LHCN-M2 (cell line): ENCODE measurements around the gene TRAPPC2L. TPM values are rescaled to one million over a fixed set of nuclear protein-coding genes. Genes with fewer than 3 reads are reported as not detected.

ENCODE experiments used
- DNase-seq: peaks from one replicate; pipeline ENCODE4 v3.0.0-alpha.2; 2012; ENCODE audit warnings: low read depth
- total RNA-seq: library from RNA; depleted of rRNA; stranded (reverse); fragments of >200 nt; gene quantifications from 2 replicates; pipeline ENCODE4 v1.2.3, GENCODE V29; 2014

Gene TRAPPC2L
- total RNA-seq, 1 experiment from 2014 or later: 49.6 TPM

DNA sequence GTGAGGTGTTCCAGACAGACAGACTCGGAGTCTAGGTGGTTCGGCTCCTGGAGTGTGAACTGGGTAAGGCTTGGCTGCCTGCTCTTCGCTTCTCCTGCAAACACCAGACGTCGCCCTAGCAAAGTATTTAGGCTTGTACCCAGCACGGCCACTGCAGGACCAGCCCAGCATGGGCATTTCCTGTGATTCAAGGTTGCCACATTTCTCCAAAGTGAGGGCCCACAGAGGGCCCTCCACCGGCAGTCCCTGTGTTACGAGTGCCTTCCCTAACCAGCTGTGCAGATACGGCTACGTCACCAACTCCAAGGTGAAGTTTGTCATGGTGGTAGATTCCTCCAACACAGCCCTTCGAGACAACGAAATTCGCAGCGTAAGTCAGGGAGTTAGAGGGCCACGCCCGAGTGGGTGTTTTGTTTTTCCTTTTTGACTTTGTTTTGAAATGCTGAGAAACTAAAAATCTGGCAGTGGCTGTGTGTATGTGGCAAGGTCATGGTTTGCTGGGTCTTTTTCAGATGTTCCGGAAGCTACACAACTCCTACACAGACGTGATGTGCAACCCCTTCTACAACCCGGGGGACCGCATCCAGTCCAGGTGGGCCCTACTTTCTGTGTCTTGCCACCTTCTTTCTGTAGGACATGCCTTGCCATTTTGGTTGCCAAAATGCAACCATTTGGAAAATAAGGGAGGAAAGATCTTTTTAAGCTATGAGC is 2.6 kb downstream of the TRAPPC2L start:
- no peak for DNase-seq

DNA sequence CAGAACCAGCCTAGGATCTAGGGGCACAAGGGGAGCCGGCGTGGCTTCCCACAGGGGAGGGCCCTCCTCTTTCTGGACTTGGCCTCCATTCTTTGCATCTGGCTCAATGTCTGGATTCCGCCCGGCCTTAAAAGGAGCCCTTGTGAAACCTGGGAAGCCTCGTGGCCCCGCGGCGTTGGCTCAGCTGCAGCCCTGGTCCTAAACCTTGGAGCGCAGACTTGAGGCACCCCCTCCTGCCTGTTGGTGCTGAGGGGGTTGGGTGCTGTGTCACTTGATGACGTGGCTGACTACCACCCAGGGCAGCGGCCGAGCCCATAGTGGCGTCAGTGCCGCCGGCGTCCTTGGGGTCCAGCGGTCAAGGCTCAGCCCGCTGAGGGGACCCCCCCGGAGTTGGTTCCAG is 4.4 kb downstream of the TRAPPC2L start:
- DNase-seq: no peak

DNA sequence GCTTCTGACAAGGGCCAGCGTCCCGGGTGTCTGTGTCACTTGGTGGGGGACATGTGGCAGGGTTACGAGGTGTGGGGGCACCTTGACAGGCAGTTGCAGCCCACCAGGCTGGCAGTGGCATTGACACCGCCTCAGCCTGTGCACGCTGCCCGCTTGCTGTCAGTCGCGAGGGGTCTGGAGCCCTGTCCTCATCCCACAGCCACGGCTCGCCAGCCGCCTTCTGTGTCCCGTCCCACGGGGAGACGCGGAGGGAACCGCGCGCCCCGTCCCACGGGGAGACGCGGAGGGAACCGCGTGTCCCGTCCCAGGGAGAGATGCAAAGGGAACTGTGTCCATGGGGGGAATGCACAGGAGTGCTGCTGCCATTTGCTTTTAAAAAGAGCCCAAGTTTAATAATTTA is 6.0 kb downstream of the TRAPPC2L start:
- no peak for DNase-seq

DNA sequence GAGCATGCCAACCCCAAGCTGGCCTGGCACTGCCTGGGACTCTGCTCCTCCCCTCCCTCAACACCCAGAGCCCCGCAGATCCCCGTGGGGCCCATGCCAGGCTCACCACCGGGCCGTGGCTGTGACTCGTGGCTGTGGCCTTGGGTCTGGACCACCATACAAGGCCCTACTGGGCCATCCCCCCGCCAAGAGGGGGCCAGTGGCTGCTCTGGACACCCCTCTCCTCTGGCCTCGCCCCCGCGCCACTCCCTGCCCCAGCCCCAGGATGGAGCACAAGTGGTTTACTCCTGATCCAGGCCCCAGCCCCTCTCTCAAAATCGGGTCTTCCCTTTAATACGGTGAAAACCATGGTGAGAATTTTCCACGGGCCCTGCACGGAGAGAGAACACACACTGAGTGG is 6.5 kb downstream of the TRAPPC2L start:
- no peak for DNase-seq

DNA sequence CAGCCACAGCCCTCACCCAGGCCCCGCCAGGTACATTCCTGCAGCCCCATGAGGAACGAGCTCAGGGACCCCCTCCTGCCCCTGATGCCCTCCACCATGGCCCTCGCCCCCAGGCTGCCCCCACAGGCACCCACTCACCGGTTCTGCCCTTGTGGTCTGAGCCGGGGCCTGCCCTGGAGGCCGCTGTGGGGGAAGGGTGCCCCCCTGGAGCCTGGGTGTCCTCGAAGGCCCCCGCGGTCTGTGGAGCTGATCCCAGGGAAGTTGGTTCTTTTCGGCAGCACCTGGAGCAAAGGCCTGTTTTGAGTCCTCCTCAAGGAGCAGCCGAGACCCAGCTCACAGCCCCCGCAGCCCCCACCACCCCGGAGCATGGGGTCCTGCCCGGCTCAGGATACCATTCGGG is 7.2 kb downstream of the TRAPPC2L start:
- DNase-seq: no peak

DNA sequence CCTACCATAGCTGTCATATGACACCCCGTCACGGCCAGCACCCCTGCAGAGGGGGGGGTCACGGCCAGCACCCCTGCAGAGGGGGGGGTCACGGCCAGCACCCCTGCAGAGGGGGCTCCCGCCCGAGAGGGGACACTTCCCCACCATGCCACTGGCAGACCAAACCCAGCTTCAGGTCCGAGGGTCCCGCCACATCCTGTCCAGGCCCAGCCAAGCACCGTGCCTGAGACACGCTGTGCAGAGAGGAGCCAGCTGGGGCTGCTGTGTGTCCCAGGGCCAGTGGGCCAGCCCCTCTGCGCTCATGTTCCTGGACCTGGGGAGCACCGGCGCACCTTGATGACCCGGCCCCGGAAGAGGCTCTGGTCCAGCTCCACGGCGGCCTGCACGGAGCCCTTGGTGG is 7.6 kb downstream of the TRAPPC2L start:
- DNase-seq: no peak

DNA sequence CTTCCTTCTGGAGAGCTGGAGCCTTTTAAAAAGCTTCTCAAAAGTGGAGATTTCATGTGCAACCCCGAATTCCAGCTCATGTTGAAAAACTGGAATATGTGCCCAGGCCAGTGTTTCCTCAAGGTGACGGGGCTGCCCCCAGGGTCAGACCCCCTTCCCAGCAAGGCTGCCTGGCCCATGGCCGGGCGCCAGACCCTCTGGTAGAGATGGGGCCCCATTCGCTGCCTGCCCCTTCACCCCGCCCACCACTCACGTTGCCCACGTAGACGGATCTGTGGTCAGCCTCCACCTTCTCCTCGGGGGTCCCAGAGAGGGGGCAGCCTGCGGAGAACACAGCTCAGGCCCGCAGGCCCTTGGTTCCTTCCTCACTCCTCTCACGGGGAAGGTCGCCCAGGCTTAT is 8.4 kb downstream of the TRAPPC2L start:
- no peak for DNase-seq

DNA sequence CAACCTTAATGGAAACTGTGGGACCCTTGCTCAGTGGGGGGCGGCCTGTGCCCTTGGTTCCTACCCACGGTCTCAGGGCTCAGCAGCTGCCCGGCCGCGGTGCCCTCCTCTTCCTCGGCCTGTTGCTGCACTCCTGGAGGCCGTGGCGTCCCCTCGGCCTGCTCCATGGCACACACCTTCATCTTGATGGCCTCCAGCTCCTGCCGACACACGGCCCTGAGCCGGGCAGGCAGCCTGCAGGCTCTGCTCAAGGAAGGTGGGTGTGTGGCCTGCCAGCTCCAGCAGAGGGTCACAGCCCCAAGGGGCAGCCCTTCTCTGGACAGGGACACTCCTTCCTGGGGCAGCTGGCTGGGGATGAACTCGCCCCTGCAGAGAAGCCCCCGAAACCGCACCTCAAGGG is 8.8 kb downstream of the TRAPPC2L start:
- DNase-seq: no peak

DNA sequence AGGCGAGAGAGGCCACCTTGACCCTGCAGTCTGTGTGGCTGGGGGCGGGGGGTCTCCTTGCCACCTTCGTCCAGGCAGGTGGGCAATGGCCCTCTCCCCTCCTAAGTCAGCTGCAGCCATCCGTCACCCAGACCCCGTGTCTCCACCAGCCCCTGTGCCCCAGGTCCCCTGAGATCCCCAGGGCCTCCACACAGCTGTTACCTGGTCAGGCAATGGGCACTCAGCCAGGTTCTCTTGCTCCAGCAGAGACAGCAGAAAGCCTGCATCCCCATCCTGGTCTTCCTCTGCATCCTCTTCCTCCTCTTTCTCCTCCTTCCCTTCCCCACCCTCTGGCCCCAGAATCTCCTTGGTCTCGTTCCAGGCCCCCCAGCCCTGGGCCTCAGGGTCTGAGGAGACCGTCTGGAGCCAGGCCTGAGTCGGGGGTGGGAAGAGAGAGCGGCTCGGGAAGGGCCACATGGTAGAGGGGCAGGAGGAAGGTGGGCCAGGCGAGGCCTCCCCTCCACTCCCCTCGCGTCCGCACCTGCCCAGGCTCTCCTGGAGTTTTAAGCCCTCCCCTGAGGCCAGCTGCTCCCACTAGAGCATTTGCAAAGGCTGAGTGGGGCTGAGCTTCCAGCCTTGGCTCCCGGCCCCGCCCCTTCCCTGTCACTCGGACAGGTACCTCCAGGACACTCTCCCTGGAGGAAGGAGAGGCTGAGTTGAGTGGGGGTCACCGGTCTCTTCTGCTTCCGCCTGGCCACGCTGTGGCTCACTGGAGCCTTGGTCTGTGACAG is 9.4 kb downstream of the TRAPPC2L start, which contains the start of gene PABPN1L:
Gene PABPN1L, minus strand, starts transcription at position 510 of the 770 bp plus-strand sequence. Its CDS starts 54 bp downstream, at position 456.
- no peak for DNase-seq

DNA sequence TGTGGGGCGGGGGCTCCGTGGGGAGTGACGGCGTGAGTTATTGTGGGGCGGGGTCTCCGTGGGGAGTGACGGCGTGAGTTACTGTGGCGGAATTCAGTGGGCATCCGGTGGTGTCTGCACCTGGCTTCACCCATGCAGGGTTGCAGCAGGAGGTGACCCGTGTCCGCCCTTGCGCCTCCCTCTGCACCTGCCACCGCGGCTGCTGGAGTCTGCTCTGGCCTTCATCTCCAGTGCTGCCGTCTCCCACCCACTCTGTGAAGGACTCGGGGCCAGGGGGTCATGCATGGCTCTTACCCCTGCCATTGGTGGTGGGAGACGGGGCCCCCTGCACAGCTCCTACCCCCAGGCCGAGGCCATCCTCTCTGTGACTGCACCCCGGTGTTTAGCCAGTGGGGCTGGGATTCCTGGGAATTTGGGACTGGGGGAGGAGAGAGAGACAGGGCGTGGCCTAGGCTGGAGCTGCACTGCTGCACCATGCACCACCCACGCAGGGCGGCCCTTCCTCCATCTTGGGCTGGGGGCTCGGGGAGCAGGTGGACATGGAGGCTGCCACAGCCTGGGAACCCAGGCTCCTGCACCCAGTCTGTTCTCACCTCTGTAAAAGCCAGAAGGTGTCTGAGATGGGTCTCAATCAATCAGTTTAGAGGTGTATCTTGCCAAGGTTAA is 10.8 kb downstream of the TRAPPC2L start:
- DNase-seq: no peak

DNA sequence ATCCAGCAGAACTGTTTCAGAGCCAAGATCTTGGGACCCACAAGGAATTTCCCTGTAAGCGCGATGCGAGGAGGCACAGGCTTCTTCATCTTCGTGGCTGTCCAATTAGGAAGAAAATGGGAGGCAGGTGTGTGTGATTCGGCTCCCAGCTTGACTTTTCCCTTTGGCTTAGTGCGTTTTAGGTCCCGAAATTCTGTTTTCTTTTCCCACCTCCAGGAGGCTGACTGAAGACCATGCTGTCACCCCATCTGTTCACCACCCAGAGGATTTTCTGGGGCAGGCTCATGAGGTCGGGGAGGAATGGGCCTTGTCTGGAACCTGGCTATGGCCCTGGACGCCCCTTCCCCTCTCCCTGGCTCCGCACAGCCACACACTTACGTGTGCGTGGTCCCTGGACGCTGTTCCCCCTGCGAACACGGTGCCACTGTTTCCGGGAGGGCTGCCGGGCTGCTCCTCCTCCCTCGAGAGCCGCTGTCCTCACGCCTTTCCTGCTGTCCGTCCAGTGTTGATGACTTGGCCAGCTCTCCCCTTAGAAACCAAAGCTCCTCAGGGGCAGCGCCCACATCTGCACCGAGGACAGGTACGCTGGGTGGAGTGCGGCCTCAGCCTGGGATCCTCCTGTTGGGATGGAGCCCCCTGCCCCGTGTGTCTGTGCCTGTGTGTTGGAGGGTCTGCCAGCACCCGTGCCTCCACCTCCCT is 12.2 kb downstream of the TRAPPC2L start:
- no peak for DNase-seq

DNA sequence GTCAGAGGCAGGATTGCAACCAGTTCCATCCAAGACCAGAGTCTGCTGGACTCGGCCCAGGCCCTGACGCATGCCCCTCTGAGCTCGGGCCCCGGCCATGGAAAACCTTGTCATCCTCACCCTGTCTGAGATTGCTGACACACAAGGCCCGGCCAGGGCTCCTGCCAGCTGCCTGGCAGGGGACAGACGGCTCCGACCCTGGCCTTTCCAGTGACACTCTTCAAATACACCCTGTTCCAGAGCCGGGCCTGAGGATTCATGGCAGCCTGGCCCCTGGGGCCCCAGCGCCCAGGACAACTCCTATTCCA is 12.7 kb downstream of the TRAPPC2L start:
- DNase-seq: no peak

DNA sequence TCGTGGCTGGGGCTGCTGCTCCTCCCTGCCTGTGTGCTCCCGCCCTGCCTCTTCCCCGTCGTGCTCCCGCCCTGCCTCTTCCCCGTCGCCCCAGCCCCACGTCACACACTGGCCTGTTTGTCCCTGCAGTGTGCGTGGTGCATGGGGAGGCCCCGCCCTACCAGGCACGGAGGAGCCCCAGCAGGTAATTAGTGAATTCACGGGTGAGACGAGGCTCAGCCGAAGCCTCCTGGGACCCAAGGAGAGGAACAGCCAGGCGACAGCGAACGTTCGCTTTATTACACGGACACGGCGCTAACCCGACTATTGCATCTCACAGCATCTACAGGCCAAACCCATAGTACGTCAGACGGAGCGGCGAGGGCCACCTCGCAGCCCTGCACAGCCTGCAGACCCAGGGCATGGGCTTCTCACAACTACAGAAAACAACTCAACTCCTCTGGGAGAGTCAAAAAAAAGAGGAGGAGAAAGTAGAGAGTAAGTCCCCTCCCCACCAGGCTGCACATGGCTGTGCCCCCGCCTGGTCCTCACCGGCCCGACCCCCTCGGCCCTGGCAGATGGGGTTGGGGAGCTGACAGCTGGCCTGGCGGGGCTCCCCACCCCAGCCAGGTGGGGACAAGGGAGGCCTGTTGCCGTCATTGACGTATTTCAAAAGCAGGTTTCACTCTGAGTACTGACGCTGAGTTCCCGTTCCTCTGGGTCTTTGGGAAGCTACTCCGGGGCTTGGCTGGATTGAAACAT is 13.9 kb downstream of the TRAPPC2L start:
- no peak for DNase-seq

DNA sequence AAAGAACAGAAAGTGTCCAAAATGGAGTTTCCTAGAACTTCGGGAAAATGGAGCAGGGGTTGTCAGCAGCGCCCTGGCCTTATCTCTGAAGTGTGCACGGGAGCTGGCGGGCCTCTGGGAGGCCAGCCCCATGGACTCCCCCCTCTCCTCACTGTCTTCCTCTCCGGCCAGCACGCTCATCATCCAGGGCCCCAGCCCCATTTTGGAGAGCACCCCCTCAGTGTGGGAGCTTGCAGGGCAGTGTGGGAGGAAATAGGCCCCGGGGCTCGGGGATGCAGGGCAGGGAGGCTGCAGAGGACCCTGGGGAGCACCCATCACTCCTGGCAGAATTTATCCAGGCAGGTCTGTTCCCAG is 14.4 kb downstream of the TRAPPC2L start:
- DNase-seq: no peak

DNA sequence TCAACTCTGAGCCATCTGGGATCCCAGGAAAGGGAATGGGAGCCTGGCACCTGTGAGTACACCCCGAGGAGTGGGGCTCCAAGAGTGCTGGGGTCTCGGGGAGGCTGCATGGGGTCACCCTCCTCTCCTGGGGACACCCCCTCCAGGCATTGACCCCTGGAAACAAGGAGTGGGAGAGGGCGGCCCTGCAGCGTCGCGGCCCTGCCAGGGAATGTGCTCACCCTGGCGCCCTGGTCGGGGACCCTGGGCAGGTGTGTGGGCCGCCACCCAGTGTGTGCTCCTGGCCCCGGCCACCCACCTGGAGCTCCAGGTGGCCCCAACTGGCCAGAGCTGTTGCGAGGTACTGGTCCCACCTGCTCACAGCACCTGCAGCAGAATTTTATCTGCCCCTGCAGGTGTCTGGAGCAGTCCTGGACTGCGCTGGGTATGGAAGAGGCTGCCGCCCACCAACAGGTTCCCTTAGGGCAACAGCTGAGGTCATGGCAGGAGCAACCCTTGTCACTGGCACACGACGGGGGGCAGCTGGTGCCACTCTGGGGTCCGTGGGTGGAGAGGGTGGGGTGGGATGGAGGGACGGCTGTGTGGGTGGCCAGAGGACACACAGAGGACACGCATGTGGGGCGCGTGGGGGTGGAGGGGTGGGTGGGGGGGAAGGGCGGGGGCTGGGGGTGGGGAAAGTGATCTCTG is 14.9 kb downstream of the TRAPPC2L start:
- no peak for DNase-seq

DNA sequence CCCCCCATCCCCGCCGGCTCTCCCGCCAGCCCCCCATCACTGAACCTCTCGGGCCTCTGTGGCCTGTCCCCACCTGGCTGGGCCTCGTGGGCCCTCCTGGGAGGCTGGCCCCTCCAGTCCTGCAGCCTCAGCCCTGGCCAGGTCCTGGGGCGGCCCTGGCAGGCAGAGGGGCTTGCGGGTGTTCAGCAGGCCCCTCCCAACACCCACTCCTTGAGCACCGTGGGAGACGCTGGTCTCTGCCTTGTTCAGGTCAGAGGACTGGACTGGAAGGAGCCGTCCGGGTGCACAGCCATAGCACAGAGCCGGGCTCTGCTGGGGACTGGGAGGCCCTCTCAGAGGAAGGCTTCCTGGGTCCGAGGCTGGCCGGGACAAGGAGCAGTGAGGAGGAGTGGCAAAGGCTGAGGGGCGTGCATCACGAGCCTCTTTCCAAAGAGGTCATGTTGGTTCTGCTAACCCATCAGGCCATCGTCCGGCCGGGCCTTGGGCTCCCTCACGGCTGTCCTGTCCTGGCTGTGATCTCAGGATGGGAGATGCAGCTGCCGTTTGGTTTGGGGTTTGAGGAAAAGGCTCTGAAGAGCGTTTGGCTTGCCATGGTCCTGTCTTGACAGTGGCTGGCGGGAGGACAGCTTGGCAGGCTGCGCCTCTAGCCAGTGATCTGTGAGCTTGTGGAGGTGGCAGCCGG is 15.9 kb downstream of the TRAPPC2L start:
- DNase-seq: no peak

DNA sequence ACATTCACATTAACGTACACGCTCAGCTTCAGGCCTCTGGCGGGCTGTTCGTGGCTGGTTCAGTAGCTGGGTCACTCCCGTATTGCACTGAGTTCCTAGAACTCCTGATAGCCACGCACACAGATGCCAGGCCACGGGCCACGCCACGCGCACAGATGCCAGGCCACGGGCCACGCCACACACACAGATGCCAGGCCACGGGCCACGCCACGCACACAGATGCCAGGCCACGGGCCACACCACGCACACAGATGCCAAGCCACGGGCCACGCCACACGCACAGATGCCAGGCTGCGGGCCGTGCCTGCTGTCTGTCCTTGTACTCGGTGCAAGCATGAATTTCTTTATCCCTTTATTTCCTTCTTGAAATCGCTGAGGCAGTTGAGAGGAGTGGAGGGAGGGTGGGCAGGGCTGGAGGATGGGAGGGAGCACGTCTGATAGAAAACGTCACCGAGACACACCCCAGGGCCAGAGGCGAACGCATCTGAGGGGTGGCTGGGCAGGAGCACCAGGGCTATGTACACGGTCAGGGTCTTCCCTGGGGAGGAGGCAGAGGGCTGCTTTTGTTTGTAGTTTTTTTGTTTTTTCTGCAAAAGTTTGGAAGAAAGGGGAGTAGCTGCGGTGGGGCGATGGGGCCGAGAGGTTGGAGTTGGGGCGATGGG is 18.1 kb downstream of the TRAPPC2L start:
- DNase-seq: no peak

DNA sequence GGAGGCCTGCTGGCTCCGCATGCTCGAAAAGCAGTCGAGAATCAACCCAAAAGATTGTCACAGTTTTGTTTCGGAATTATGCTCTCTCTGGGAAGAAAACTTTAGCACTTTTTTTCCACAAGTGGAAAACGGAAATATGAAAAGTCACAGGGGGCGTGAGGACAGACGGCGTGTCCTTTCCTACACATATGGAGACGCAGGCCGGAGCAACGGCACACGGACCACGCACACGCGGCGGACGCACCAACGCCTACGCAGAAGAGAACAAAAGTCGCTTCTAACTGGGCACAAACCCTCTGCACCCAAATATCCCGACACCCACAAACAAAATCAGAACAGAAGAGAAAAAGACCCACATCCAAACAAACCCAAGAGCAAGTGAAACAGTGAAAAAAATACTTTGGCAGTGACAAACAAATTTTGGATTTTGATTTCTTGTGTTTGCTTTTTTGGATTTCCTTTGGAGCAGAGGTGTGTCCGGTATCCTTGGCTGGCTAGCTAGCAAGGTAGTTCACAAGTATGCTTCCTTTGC is 18.8 kb downstream of the TRAPPC2L start:
- no peak for DNase-seq

DNA sequence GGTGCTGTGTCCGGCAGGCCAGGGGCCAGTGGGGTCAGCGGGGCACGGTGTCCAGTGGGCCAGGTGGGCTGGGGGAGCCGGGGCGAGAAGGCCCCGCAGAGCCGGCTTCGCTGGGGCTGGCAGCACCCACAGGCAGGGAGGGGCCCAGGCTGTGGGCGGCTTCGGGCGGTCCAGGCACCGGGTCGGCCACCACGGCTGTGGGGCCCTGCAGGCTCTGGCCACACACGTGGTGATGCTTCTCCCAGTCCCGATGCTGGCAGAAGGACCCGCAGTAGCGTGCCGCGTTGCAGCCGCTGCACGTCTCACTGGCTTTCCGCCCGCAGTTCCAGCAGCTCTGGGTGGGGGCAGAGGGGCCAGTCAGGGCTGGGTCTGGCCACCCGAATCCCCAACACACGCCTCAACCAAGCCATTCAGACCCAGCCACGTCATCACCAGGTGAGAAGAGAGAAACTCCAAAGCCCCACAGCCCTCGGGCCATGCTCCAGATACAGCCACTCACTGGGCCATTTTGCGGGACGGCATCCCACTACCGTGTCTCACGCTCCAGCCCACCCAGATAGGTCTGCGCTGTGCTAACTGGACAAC is 20.1 kb downstream of the TRAPPC2L start:
- no peak for DNase-seq
